ENCODE data around the gene CTXND1.
"Not testable (repeated sequence)": the region's sequence is repeated elsewhere in the genome, so short reads cannot be mapped to it uniquely, and the experiment has no call there.

CTXND1 gene

GRCh38 chr15:80252121-80252518 lies at the start of gene CTXND1:
Gene CTXND1 (minus strand): TSS chr15:80252213. CDS start chr15:80201949, 50,264 bp downstream.
- DNase-seq, result peak; percentile 1

- no peak for DNase-seq
Observed at GRCh38 chr15:80301472-80301871, 49.5 kb upstream of the CTXND1 start.

- not testable (repeated sequence) for DNase-seq
Observed at GRCh38 chr15:80295777-80296176, 43.8 kb upstream of the CTXND1 start.

- no peak for DNase-seq
Observed at GRCh38 chr15:80292079-80292478, 40.1 kb upstream of the CTXND1 start.

GRCh38 chr15:80290891-80291290 lies 38.9 kb upstream of the CTXND1 start:
- DNase-seq, result not testable (repeated sequence)

- DNase-seq, result no peak
Observed at GRCh38 chr15:80289528-80290495, 37.8 kb upstream of the CTXND1 start.

GRCh38 chr15:80288131-80288530 lies 36.1 kb upstream of the CTXND1 start:
- DNase-seq, result no peak

GRCh38 chr15:80286055-80286454 lies 34.0 kb upstream of the CTXND1 start:
- no peak for DNase-seq

- DNase-seq, result no peak
Observed at GRCh38 chr15:80285379-80285778, 33.4 kb upstream of the CTXND1 start.

GRCh38 chr15:80283531-80283930 lies 31.5 kb upstream of the CTXND1 start:
- no peak for DNase-seq

GRCh38 chr15:80277147-80277546 lies 25.1 kb upstream of the CTXND1 start:
- no peak for DNase-seq

GRCh38 chr15:80275961-80276360 lies 23.9 kb upstream of the CTXND1 start:
- DNase-seq, result no peak

- DNase-seq, result no peak
Observed at GRCh38 chr15:80274996-80275395, 23.0 kb upstream of the CTXND1 start.

- no peak for DNase-seq
Observed at GRCh38 chr15:80274554-80274953, 22.5 kb upstream of the CTXND1 start.

GRCh38 chr15:80272987-80273386 lies 21.0 kb upstream of the CTXND1 start:
- DNase-seq, result no peak

- no peak for DNase-seq
Observed at GRCh38 chr15:80270472-80270871, 18.5 kb upstream of the CTXND1 start.

- no peak for DNase-seq
Observed at GRCh38 chr15:80268101-80268500, 16.1 kb upstream of the CTXND1 start.

- DNase-seq, result no peak
Observed at GRCh38 chr15:80267658-80268057, 15.6 kb upstream of the CTXND1 start.

- no peak for DNase-seq
Observed at GRCh38 chr15:80266745-80267144, 14.7 kb upstream of the CTXND1 start.

GRCh38 chr15:80266113-80266512 lies 14.1 kb upstream of the CTXND1 start:
- no peak for DNase-seq

GRCh38 chr15:80265021-80265420 lies 13.0 kb upstream of the CTXND1 start:
- DNase-seq, result no peak

GRCh38 chr15:80264031-80264430 lies 12.0 kb upstream of the CTXND1 start:
- no peak for DNase-seq

GRCh38 chr15:80260551-80260950 lies 8.5 kb upstream of the CTXND1 start:
- no peak for DNase-seq

- DNase-seq, result no peak
Observed at GRCh38 chr15:80259942-80260510, 8.0 kb upstream of the CTXND1 start.

Data from DMS79 treated with DMSO at 0.1 percent for 48 hours (cell line).